ENCODE measurements around the gene AKT3.

DNA sequence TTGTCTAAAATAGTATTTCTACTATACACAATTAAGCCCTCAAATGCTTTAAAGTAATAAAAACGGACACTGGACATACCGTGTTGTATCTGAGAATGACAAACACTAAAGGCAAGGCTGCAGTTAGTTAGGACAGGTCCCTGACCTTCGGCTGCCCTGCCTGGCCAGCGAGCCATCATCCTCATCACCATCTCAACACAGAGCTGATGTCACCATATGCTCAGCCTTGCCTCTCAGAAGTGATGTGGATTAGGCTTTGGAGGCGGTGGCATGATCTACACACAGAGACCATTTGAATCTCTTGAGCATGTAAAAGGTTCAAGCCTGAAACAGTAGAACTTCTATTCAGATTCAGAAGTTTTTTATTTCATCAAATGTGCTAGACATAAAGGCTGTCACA lies 349.5 kb downstream of the AKT3 start:
- TF ChIP-seq POLR2AphosphoS5 (IDR thresholded peaks at IDR 0.05; ENCODE audit: low read depth, low read length) (no peak), POLR2A (IDR thresholded peaks at IDR 0.05; ENCODE audit: low read depth, low read length) (no peak), TAF1 (IDR thresholded peaks at IDR 0.05; ENCODE audit: low read depth, low read length) (no peak), POU2F2 (IDR thresholded peaks at IDR 0.05; ENCODE audit: low read depth, low read length) (no peak), SPI1 (IDR thresholded peaks at IDR 0.05; ENCODE audit: low read depth, low read length) (no peak), PAX5 (IDR thresholded peaks at IDR 0.05; ENCODE audit: insufficient read depth, low read length, severe bottlenecking) (no peak)

Data from GM12891 (cell line).